Thyroid gland (tissue), 4 donors: ENCODE data around the gene GPHA2. TPM values are rescaled to one million over a fixed set of nuclear protein-coding genes. Genes with fewer than 3 reads are reported as not detected.

Experiments used
- DNase-seq, 2 donors: peaks; one replicate each; pipeline ENCODE4 v3.0.0-alpha.2; 2019
- H3K27ac ChIP-seq, 3 donors: fragments of 200-600 bp; sonication (generic); 1 replicate in 2 of 3; 2 replicates in 1 of 3; pipeline ENCODE4 v1.5.1; 2016 to 2019; ENCODE audit warnings: mild to moderate bottlenecking in 1 of 3, moderate library complexity in 1 of 3
- H3K27me3 ChIP-seq: fragments of 200-600 bp; sonication (generic); one replicate; pipeline ENCODE4 v1.5.1; 2019
- H3K36me3 ChIP-seq, 2 donors: fragments of 200-600 bp; sonication (generic); one replicate each; pipeline ENCODE4 v1.5.1; 2016 to 2019
- H3K4me1 ChIP-seq, 2 donors: fragments of 200-600 bp; sonication (generic); one replicate each; pipeline ENCODE4 v1.5.1; 2017 to 2019
- H3K4me3 ChIP-seq, 3 donors: fragments of 200-600 bp; sonication (generic); replicated peaks in 1 of 3; 1 replicate in 2 of 3; 2 replicates in 1 of 3; pipeline ENCODE4 v1.5.1; 2016; ENCODE audit warnings: mild to moderate bottlenecking in 1 of 3
- H3K9me3 ChIP-seq: fragments of 200-600 bp; sonication (generic); one replicate; pipeline ENCODE4 v1.5.1; 2017
- CTCF ChIP-seq, 6 experiments: fragments of 200-600 bp in 3 of 6; fragments of 450-650 bp in 3 of 6; sonication (generic) in 3 of 6; IDR thresholded peaks; one replicate each; pipeline ENCODE4 v1.5.1; 2016 to 2019; ENCODE audit warnings: antibody characterized with exemption in 6 of 6, mild to moderate bottlenecking in 2 of 6, inconsistent platforms in 1 of 6, moderate library complexity in 1 of 6
- POLR2A ChIP-seq, 2 donors: fragments of 450-650 bp; IDR thresholded peaks; one replicate each; pipeline ENCODE4 v1.6.1; 2017; ENCODE audit warnings: antibody characterized with exemption in 2 of 2, mild to moderate bottlenecking in 2 of 2, moderate library complexity in 1 of 2
- WGBS, 2 donors: methylation state at CpG; one replicate each; pipeline ENCODE4 v1.1.5; 2017; 5-methylcytosine and 5-hydroxymethylcytosine counted together
- intact Hi-C: fragments of 100-400 bp; cut with DNase I; formaldehyde crosslinking; loops from one replicate; pipeline ENCODE4 v1.15.1; 2023
- total RNA-seq, 4 donors: library from RNA; depleted of rRNA; stranded (reverse); fragments of >200 nt; gene quantifications; one replicate each; pipeline ENCODE4 v1.2.3, GENCODE V29; 2016

GPHA2 gene
- total RNA-seq, 4 donors from 2014 or later: 0.94 TPM; not detected in 3

GRCh38 chr11:64913171-64913727 is 22.4 kb downstream of the GPHA2 start:
- H3K36me3 ChIP-seq: peaks cover 50 to 59% of the 10 kb centered on the region in 2 donors
- intact Hi-C loops: loop anchor here (5.0 to 10.0 kb wide), 2 partner anchors 104 to 202 kb away; partner anchors contain the start of genes TM7SF2 and ZNHIT2
- H3K4me3 ChIP-seq: no peak overlapping the region
- no peaks in the 10 kb centered on the region for H3K27me3 ChIP-seq
- WGBS, 2 donors: 90 to 93% methylated on average over 15 to 17 of the region's 18 CpGs
- no peaks in the 10 kb centered on the region for H3K9me3 ChIP-seq
- DNase-seq: no peak
- no peak overlapping the region for H3K27ac ChIP-seq
- no peak for TF ChIP-seq POLR2A (IDR thresholded peaks at IDR 0.05)
- no peak for TF ChIP-seq CTCF (IDR thresholded peaks at IDR 0.05)
- peaks cover 12 to 16% of the 10 kb centered on the region in 2 donors for H3K4me1 ChIP-seq

DNA sequence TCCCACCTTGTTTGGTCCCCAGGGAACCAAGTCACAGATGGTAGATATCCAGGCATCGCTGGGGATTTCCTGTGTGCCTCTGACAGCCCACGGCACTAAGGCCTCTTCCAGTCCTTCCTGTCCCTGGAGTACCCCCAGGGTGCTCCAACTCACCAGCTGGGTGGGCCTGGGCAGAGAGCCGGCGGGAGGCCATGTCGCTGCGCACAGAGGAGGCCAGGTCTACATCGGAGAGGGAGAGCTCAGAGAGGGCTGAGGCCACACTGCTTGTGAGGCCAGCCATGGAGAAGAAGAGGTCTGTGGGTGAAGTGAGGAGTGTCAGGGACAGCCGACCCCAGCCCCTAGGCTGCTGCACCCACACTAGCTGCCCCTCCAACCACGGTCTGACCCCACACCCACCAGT is 24.0 kb downstream of the GPHA2 start:
- H3K27me3 ChIP-seq: no peaks in the 10 kb centered on the region
- intact Hi-C loops: loop anchor here (5.0 to 10.0 kb wide), 2 partner anchors 106 to 203 kb away; partner anchors contain the start of genes TM7SF2 and ZNHIT2
- WGBS, 2 donors: 89 to 90% methylated on average over 3 to 7 of the region's 9 CpGs
- DNase-seq: no peak
- no peak for TF ChIP-seq CTCF (IDR thresholded peaks at IDR 0.05)
- TF ChIP-seq POLR2A (IDR thresholded peaks at IDR 0.05): no peak
- H3K4me3 ChIP-seq: no peak overlapping the region
- no peak overlapping the region for H3K27ac ChIP-seq
- H3K9me3 ChIP-seq: no peaks in the 10 kb centered on the region
- peaks cover 64 to 74% of the 10 kb centered on the region in 2 donors for H3K36me3 ChIP-seq
- H3K4me1 ChIP-seq: peaks cover 11% of the 10 kb centered on the region in 2 donors

- intact Hi-C loops: loop anchor here (5.0 to 10.0 kb wide), 2 partner anchors 106 to 204 kb away; partner anchors contain the start of genes TM7SF2 and ZNHIT2
- 92 to 95% methylated on average over 7 of the region's 7 CpGs for WGBS, 2 donors
These were observed 24.6 kb downstream of the GPHA2 start for GRCh38 chr11:64911142-64911541.

GRCh38 chr11:64910451-64911093 is 25.1 kb downstream of the GPHA2 start:
- Histone ChIP-seq H3K9me3 (no peaks in the 10 kb centered on the region), H3K36me3 (peaks cover 75 to 85% of the 10 kb centered on the region in 2 donors), H3K4me1 (peaks cover 3 to 5% of the 10 kb centered on the region in 2 donors), H3K27me3 (no peaks in the 10 kb centered on the region), H3K27ac (no peak overlapping the region), H3K4me3 (no peak overlapping the region)
- no peak for TF ChIP-seq CTCF (IDR thresholded peaks at IDR 0.05)
- no peak for TF ChIP-seq POLR2A (IDR thresholded peaks at IDR 0.05)
- DNase-seq: no peak
- 95 to 96% methylated on average over 19 to 27 of the region's 27 CpGs for WGBS, 2 donors
- intact Hi-C loops: loop anchor here (5.0 to 10.0 kb wide), 2 partner anchors 107 to 204 kb away; partner anchors contain the start of genes TM7SF2 and ZNHIT2

More at GRCh38 chr11:64911142-64911541, 24.6 kb downstream of the GPHA2 start:
- Histone ChIP-seq H3K27me3 (no peaks in the 10 kb centered on the region), H3K4me1 (peaks cover 9 to 10% of the 10 kb centered on the region in 2 donors), H3K27ac (no peak overlapping the region), H3K4me3 (no peak overlapping the region), H3K9me3 (no peaks in the 10 kb centered on the region), H3K36me3 (peaks cover 69 to 79% of the 10 kb centered on the region in 2 donors)
- TF ChIP-seq POLR2A (IDR thresholded peaks at IDR 0.05) (no peak), CTCF (IDR thresholded peaks at IDR 0.05) (no peak)
- DNase-seq: no peak
